HG03066 (cell line): Measurements from ENCODE around the gene APBA2.

ENCODE experiments used
- ATAC-seq: cut with Tn5 transposase; IDR thresholded peaks from one replicate; pipeline ENCODE4 v1.9.1; 2021; ENCODE audit warnings: low read depth; ENCODE audit not compliant: unreplicated experiment

APBA2 gene

DNA sequence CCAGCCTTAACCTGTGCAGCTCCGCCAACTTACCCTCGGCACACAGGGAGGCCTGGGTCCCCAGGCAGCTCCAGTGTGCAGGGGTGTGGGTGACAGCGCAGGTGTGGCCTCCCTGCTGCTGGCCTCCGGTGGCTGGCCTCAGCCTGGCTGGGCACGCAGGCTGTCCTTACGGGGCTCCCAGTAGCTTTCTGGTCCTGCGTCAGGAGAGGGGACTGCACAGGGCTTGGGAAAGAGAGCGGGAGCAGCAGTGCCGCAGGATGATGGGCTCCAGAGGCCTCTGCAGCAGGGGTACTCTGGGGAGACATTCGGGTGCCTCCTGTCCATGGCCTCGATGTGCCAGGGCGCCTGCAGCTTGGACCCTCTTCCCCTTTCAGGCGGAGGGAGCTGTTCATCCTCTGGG is 9.4 kb downstream of the APBA2 start:
- ATAC-seq: no peak

DNA sequence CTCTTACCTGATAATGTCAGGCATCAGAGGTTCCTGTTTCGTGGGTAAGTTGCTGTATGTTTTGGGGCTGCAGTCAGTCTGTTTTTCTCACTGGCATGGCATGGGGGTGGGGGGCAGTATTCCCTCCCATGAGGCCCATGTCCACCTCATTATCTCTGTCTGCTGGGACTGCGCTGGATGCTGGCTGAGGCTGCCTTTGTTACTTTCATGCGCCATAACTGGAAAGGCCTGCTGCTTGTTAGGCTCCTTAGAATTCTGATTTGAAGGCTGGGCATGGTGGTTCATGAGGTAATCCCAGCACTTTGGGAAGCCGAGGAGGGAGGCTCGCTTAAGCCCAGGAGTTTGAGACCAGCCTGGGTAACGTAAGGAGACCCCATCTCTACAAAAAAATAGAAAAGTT is 9.8 kb downstream of the APBA2 start:
- ATAC-seq: no peak

DNA sequence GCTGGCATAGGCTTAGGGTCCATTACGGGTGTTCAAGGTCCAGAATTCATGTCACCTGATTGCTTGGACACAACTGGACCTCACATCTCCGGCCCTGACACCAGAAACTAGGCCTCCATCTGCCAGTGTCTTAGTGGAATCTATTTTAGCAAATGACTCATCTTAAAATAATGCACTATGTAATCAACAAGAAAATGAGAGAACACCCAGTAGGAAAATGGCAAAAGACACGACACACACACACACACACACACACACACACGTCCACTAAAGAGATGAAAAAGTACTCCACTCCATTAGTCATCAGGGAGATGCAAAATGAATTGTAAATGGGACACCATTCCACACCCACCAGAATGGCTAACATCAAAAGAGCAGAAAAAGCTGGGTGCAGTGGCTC is 11.2 kb downstream of the APBA2 start:
- no peak for ATAC-seq

DNA sequence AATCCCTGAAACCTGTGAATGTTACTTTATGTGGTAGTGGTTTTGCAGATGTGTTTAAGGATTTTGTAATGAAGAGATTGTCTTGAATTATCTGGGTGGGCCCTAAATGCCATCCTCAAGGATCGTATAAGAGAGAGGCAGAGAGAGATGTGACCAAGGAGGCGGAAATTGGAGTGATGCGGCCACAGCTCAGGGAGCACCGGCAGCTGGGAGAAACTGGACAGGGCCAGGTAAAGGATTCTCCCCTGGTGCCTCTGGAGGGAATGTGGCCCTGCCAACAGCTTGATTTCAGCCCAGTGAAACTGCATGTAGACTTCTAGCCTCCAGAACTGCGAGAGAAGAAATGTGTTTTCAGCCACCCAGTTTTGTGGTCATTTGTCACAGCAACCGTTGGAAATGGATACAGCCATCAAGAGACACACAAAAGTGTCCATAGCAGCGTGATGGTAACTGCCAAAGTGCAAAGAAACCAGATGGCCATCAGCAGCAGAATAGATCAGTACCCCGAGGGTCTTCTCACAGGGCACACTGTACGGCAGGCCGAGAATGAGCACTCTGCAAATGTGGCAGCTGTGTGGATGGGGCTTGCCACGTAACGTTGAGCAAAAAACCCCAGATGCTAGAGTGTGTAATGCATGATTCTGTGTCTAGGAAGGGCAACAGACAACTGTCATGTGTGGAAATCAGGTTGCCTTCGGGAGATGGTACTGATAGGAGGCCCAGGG is 12.2 kb downstream of the APBA2 start:
- ATAC-seq: no peak

DNA sequence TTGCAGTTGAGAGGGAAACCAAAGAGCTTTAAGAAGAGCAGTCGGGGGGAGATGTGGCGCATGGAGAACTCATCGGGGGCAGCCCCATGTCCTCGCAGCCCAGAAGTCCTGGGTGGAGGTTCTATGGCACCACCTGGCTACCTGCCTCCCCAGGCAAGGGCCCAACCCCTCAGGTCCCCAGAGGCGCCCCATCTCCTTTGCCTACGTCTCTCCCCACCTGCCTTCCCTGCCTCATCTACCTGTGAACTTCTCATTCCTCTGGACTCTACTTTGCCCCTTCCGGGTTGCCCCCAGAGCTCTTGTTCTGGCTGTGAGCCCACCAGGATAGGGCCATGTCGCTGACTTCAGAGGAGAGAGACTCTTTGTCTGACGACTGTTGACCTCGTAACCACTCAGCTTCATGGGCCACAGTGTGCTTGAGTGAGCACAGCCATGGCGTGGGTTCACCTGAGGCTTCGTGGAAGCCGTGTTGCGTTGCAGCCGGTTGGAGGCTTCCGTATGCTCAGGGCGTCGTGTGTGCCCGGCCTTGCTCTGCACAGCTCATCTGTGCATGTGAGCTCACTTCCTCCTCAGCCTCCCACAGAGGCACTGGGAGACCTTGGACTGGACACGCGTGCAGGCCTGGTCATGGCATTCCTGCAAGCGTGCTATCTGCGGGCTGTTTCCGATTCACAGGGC is 13.4 kb downstream of the APBA2 start:
- ATAC-seq: no peak

DNA sequence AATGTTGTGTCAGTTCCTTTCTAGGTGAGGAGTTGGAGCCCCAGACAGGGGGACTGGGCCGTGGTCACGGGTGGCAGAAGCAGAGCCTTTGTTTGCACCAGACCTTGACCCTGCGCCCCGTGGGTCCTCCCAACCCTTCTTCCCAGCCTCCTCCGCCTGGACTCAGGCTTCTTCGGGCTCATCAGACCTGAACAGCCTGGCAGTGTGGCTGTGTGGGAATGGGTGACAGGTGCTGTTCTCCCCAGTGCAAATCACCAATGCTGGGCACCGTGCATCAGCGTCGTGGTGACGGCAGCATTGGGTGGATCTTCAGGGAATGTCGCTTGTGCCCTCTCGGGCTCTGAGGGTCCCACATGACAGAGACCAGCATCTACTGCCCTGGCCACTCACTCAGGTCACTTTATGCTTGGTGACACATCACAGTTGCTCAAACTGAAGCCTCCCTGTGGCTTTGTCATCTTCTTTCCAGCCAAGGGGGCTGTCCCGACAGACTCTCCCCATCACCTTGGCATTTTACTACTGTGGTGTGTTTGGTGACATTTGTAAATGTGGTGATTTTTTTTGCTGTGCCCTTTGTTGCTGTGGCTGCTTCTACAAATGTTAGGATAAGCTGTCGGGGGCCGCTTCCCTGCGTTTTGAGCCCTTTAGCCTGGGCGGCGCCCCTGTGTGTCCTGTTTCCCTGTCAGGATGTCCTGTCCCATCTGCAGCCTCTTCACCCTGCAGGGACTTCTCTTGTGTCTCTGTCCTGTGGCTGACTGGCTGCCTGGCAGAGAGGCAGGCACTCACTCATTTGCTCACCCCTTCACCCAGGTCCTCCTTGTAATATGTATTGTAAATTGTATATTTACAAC is 14.5 kb downstream of the APBA2 start:
- no peak for ATAC-seq

DNA sequence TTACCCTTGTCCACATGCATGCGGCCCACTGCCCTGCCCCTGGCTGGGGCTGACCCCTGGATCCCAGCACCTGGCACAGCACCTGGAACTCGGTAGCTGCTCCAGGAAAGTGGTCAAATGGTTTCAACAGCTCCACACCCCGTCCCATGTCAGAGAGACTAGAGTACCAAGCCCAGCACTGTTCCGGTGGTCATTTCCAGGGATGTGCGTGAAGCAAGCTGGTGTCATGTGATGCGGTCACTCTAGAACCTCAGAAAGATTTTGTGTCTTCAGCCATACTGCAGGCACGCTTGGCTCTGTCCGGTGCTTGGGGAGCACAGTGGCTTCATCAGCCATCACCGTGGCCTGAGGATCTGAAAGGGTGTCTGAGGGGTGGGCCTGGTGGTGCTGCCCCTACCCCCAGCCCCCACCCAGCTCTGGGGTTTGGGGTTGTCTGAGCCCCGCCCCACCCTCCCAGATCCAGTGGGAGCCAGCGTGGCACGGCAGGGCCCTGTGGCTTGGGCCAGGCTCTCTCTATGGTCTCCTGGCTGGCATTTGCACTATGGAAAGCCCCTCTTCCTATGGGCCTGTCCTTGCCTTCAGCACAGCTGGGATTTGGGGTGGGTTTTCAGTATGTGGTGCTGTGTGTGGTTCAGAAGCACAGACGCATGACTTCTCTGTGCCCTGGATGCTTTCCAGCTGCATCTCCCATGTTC is 15.3 kb downstream of the APBA2 start:
- no peak for ATAC-seq

DNA sequence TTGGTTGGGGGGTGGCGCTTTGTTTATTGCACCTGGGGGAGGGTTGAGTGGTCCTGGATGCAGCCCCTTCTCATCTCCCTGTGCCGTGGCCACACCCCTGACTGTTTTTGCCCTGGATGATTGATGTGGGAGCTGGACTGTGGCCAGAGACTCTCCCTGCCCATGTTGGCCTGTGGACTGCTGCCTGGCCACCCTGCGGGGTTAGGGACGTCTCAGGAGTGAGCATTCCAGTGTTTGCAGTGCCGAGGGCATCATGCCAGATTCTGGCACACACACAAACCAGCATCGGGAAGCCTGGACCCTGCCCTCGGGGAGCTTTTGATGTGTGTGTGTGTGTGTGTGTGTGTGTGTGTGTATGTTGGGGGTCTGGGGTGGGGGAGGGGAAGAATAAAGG is 15.8 kb downstream of the APBA2 start:
- no peak for ATAC-seq

DNA sequence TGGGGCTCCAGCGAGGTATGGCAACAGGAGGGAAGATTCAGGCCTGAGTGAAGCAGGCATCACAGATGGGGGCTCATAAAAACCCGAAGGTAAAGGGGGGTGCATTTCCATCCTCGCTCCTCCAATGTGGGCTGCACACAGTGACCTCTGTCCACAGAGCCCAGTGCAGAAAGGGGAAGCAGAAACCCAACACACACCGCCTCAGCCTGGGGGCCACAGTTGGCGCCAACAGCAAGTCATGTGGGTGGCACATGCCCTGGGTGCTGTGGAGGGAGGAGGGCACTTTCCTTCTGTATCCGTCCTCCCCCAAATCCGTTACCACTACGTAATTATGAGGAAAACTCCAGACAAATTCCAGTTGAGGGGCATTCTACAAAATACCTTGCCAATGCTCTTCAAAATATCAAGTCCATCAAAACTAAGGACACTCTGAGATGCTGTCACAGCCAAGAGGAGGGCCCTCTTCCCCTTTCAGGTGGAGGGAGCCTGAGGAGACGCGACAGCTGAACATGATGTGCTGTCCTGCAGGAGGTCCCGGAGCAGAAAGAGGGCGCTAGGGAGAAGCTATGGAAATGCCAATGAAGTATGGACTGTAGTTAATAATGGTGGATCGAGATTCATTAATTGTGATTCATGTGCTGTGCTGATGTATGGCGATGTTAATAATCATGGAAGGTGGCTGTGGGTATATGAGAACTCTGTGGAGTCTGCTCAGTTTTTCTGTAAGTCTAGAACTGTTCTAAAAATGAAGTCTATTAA is 16.4 kb downstream of the APBA2 start:
- ATAC-seq: no peak

DNA sequence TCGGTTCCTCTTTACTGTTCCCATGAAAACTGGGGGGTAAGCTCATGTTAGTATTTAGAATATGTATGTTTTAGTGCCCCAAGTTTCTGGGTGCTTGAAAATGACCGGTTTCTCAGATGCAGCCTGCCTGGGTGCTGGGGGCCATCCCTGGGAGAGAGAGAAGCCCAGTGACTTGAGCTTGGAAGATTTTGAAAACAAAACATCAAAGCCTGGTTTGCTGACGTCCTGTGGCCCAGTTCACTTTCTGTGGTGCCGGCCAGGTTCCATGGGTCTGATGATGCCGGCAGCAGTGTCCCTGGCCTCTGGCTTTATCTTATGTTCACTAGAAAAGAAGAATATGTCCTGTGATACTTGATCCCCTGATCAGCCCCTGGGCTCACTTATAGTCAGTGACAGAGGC is 17.1 kb downstream of the APBA2 start:
- ATAC-seq: no peak

DNA sequence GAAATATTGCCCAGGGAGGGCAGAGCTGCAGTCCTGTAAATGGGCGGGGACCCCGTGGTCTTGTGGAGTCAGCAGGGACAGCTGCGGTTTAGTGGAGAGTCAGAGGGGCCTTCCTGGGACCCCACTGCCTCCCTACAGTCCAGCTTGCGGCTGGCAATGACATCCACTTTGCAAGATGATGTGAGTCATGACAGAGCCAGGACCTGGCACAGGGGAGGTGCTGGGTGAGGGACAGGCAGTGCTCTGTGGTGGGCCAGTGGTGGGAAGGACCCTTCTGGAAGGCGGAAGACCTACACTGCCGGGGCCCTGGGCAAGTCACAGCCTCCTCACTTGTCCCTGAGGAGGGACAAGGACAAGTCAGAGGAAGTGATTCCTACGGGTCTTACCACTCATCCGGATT is 17.8 kb downstream of the APBA2 start:
- no peak for ATAC-seq

DNA sequence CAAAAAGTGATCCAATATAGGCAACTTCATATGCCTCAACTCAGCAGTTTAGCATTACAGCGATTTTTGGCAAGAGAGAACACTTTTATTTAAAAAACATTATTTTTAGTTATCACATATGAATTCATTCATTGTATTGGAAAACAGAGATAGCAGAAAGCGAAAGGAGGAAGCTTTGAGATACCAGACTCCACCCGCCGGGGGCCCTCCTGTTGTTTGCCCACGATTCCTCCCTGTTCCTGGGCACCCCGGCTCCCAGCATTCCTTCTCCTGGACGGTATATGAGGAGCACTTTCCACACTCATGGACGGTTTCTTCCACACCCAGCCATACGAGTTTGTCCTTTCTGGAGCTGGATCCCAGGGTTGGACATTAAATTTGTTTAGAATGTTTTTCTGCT is 18.2 kb downstream of the APBA2 start:
- ATAC-seq: no peak

DNA sequence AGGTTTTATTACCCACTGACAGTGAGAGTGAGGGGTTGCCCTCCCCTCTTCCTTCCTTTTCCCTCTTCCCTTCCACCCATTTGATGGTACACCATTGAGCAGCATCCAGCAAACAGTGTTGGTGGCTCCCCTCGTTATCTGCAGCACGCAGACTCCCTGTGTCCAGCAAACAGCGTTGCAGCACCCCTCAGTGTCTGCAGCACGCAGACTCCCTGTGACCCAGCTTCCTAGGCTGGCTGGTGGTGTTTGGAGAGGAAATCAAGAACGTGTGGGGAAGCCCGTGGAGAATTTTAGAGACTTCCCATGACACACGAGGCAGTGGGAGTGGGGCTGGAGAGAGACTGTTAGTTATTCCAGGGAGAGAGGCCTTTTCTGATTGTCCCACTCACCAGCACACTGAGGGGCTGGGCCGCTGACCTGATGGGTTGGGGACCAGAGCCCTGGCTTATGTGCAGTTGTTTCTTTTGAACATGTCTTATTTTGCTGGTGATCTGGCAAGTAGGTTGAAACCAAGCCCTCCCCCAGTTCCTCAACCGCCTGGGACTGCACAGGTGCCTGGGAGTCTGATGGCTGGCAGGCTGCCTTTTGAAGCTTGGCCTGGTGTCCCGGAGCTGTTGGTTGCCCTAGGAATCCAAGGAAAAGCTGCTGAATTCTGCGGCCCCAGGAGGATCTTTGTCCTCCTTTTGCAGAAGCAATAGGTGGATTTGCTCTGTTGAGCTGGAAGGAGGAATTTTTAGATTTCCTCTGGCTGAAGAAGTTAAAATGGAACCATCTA is 19.0 kb downstream of the APBA2 start:
- no peak for ATAC-seq

DNA sequence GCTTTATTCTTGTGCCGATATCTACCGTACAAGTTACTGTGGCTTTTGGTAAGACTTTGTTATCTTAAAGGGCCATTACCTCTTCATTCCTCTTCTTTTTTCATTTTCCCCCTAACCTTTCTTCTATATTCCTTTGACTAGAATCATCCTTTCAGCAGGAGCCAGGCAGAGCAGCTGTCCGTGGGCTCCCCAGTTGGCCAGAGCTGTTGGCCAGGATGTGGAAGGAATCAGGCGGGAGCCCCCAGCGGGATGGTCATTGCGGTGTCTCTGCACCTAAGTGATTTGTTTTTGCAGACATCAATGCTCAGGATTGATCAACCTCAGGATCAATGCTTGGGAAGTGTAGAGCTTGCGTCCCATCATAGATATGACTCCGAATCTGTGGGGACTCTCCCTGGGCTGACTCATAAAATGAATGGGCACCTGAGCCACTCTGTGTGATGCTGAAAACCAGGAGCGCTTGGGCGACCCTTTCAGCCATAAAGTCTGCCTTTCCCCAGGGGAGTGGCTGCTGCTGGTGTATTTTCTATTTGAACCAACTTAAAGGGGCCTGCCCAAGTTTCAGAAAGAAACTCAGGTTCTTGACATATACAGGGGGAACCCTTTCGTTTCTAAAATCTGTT is 21.7 kb downstream of the APBA2 start:
- no peak for ATAC-seq

DNA sequence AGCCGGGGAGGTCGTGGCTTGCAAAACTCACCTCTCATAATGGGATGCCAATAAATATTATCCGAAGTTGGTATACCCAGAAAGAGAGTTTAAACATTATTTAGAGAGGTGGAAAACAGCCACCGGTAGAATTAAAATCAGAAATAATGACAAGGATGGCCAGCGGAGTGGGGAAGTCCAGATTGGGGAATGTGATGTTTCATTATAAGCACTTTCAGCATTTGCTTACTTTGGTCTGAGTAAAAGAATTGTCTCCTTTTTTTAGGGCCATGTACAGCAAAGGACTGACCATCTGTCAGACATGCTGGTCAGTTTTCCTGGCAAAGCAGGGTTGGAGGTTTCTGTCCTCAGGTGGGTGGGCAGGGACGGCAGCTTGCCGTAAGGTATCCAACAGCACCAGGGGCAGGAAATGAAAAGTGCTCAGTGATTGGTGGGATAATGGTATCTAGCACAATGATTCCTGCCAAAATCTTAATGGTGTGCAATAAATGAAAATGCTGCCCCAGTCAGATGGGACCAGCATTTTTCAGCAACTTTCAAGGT is 24.3 kb downstream of the APBA2 start:
- ATAC-seq: no peak

DNA sequence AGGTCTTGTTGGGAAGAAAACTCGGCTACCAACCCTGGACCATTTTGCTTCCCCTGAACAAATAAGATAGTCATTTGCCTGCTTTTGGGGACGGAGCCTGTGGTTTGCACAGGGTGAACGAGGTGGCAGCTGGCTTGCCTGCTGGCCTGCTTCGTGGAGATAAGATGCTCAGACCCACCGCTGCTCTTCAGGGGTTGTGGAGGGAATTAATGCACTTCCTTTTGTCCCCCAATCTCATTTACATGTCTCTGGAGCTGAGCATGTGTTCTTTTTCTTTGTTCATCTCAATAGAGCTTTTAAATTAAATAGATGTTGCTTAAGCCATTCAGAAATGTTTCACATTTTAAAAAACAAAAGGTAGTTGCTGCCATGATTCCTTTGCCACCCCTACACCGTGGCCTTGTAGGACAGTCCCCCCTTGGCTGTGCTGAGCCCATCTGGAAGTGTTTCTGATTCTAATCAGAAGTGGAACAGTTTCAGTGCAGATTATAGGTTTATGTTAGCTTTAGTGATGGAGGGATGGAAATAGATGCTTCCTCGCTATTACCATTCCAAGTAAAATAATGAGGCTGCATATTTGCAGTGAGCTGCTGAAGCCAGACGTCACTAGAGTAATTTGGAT is 25.6 kb downstream of the APBA2 start:
- no peak for ATAC-seq

DNA sequence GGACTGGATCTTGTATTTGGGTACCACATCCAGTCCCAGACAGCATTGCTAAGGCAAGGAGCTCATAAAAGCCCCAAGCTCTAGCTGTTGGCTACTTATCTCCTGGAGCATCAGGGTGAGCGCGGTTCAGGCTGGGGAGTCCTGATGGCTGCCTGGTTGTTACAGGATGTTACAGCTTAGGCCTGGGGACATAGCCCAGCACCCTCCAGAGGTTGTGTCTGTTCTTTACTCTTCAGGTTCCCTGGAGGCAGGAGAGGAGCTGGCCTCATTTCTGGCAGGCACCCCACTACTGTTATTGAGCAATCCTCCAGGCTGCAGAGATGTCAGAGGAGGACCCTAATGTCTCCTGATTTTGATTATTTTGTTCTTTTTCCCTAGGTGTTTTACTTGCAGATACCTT is 26.6 kb downstream of the APBA2 start:
- ATAC-seq: no peak

DNA sequence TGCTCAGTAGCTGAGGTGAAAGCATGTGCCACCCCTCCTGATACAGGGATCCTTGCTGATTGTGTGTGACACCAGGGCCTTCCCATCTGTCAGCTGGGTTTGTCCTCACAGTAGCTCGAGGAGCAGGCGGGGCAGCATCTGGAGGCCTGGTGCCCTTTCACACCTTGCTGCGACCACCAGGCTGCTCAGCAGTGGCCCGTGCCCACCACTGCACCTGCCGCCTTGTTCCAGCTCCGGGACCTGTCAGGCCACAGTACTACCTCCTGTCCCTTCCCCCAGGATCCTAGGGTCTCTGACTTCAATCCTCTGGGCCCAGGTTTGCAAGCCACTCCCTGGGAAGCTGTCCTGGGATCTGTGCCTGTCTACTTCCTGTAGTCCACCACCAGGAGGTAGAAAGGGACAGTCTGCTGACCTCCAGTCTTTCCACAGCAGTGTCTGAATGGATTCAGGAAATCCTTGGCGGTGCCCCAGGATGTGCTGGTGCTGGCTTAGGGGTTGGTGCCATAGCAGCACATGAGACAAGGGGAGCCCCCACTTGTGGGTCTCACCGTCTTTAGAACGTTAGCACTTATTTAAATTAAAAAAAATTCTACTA is 27.5 kb downstream of the APBA2 start:
- ATAC-seq: no peak
